Activated CD4-positive, alpha-beta T cell treated with anti-CD3 and anti-CD28 coated beads, Interleukin-2, Interleukin-6, amounts not matched to agents 100 ng/mL and 50 ng/mL, durations not matched to agents 16 hours and 8 hours (primary cell): ENCODE data around the gene SIAE.

Source experiments
- DNase-seq: peaks from one replicate; pipeline ENCODE4 v3.0.0-alpha.2; 2020

The SIAE gene

GRCh38 chr11:124673333-124674167 lies at the start of gene SIAE, which contains the start of gene SPA17:
SIAE (minus strand) TSS chr11:124673739; CDS start chr11:124673708, 31 bp downstream.
SPA17 (plus strand) TSS chr11:124673904; CDS start chr11:124675265, 1,361 bp downstream.
- peak; percentile 94 for DNase-seq

GRCh38 chr11:124722176-124722575 lies 48.6 kb upstream of the SIAE start:
- no peak for DNase-seq

GRCh38 chr11:124719534-124719933 lies 46.0 kb upstream of the SIAE start:
- DNase-seq, result no peak

- no peak for DNase-seq
These were observed 45.3 kb upstream of the SIAE start for GRCh38 chr11:124718801-124719200.

GRCh38 chr11:124717786-124718651 lies 44.5 kb upstream of the SIAE start:
- DNase-seq, result peak; percentile 7

GRCh38 chr11:124717421-124717785 lies 43.9 kb upstream of the SIAE start:
- no peak for DNase-seq

GRCh38 chr11:124716591-124716990 lies 43.1 kb upstream of the SIAE start:
- no peak for DNase-seq

- DNase-seq, result no peak
These were observed 38.9 kb upstream of the SIAE start for GRCh38 chr11:124712392-124712791.

GRCh38 chr11:124707829-124708228 lies 34.3 kb upstream of the SIAE start:
- DNase-seq, result no peak

- DNase-seq, result no peak
These were observed 26.5 kb upstream of the SIAE start for GRCh38 chr11:124700028-124700427.

GRCh38 chr11:124699547-124699946 lies 26.0 kb upstream of the SIAE start:
- DNase-seq, result no peak

- no peak for DNase-seq
These were observed 19.6 kb upstream of the SIAE start for GRCh38 chr11:124693142-124693541.

GRCh38 chr11:124682443-124682842 lies 8.9 kb upstream of the SIAE start:
- no peak for DNase-seq

- DNase-seq, result no peak
These were observed 7.9 kb upstream of the SIAE start for GRCh38 chr11:124681421-124681820.

GRCh38 chr11:124678416-124678815 lies 4.9 kb upstream of the SIAE start:
- no peak for DNase-seq

GRCh38 chr11:124676386-124676785 lies 2.8 kb upstream of the SIAE start:
- DNase-seq, result no peak

- DNase-seq, result no peak
These were observed 1.0 kb upstream of the SIAE start for GRCh38 chr11:124674571-124674970.

- DNase-seq, result no peak
These were observed 604 bp upstream of the SIAE start for GRCh38 chr11:124674168-124674517.

GRCh38 chr11:124672536-124673215 lies 863 bp downstream of the SIAE start:
- no peak for DNase-seq

GRCh38 chr11:124670732-124671131 lies 2.8 kb downstream of the SIAE start:
- DNase-seq, result peak; percentile 14

GRCh38 chr11:124669193-124669592 lies 4.3 kb downstream of the SIAE start:
- DNase-seq, result peak; percentile 68

GRCh38 chr11:124667601-124668000 lies 5.9 kb downstream of the SIAE start:
- DNase-seq, result no peak

- no peak for DNase-seq
These were observed 9.7 kb downstream of the SIAE start for GRCh38 chr11:124663861-124664260.
